HUES64 (cell line): ENCODE data around the gene BAIAP2.

ENCODE experiments used
- H3K27ac ChIP-seq: 2 replicates; pipeline ENCODE4 v1.7.0; 2013; ENCODE audit warnings: low read depth, low read length, inconsistent platforms
- H3K27me3 ChIP-seq: 2 replicates; pipeline ENCODE4 v1.6.1; 2013; ENCODE audit warnings: mild to moderate bottlenecking, low read length; ENCODE audit not compliant: insufficient read depth
- H3K36me3 ChIP-seq: 2 replicates; pipeline ENCODE4 v1.6.1; 2013; ENCODE audit warnings: mild to moderate bottlenecking, low read length; ENCODE audit not compliant: insufficient read depth
- H3K4me1 ChIP-seq: 2 replicates; pipeline ENCODE4 v1.6.1; 2013; ENCODE audit warnings: mild to moderate bottlenecking, low read length, moderate library complexity; ENCODE audit not compliant: insufficient read depth
- H3K4me3 ChIP-seq: 2 replicates; pipeline ENCODE4 v1.5.1; 2013; ENCODE audit warnings: mild to moderate bottlenecking, low read length, moderate library complexity
- H3K9ac ChIP-seq: 2 replicates; pipeline ENCODE4 v1.6.1; 2013; ENCODE audit warnings: mild to moderate bottlenecking, low read depth, low read length
- H3K9me3 ChIP-seq: 2 replicates; pipeline ENCODE4 v1.6.1; 2013; ENCODE audit warnings: low read depth, low read length; ENCODE audit not compliant: insufficient read depth
- WGBS: fragments of 150-250, 120-280 bp; methylation state at CpG from one replicate; pipeline ENCODE4 v1.1.7; 2013; ENCODE audit warnings: missing lambda C conversion rate; 5-methylcytosine and 5-hydroxymethylcytosine counted together

The BAIAP2 gene

GRCh38 chr17:81058263-81058871 lies 23.4 kb downstream of the BAIAP2 start:
- H3K4me3 ChIP-seq: no peak overlapping the region
- no peak overlapping the region for H3K27ac ChIP-seq
- WGBS: 93% methylated on average over 23 of the region's 23 CpGs
- H3K9me3 ChIP-seq: no peaks in the 10 kb centered on the region
- H3K9ac ChIP-seq: no peak overlapping the region
- peaks cover 3% of the 10 kb centered on the region; the same call in 1 of the 2 replicates for H3K36me3 ChIP-seq
- H3K4me1 ChIP-seq: no peaks in the 10 kb centered on the region
- no peaks in the 10 kb centered on the region for H3K27me3 ChIP-seq

DNA sequence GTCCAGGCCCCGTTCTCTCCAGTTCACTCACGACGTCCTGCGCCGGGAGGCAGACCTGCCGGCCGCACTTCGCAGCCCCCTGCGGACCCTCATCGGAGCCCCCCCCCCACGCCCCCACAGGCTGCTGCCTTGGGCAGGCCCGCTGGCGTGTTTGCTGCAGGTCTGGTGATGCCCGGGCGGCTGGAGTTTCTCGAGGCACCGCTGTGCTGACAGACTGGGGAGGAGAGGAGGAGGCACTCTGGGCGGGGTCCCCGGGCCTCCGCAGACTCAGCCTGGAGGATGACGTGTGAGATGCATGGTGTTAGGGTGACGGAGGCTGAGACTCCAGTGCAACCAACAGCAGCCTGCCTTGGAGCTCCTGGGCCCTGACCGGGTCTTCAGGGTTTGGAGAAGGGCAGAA lies 24.1 kb downstream of the BAIAP2 start:
- H3K4me3 ChIP-seq: no peak overlapping the region
- peaks cover 3% of the 10 kb centered on the region; the same call in 1 of the 2 replicates for H3K36me3 ChIP-seq
- H3K27ac ChIP-seq: no peak overlapping the region
- no peaks in the 10 kb centered on the region for H3K9me3 ChIP-seq
- H3K4me1 ChIP-seq: peaks cover 2% of the 10 kb centered on the region
- H3K27me3 ChIP-seq: no peaks in the 10 kb centered on the region
- H3K9ac ChIP-seq: no peak overlapping the region
- WGBS: 94% methylated on average over 23 of the region's 23 CpGs

GRCh38 chr17:81060416-81060815 lies 25.5 kb downstream of the BAIAP2 start:
- no peak overlapping the region for H3K27ac ChIP-seq
- peaks cover 15% of the 10 kb centered on the region for H3K4me1 ChIP-seq
- no peaks in the 10 kb centered on the region for H3K27me3 ChIP-seq
- 95% methylated on average over 10 of the region's 10 CpGs for WGBS
- no peaks in the 10 kb centered on the region for H3K9me3 ChIP-seq
- H3K4me3 ChIP-seq: no peak overlapping the region
- H3K9ac ChIP-seq: no peak overlapping the region
- no peaks in the 10 kb centered on the region; the same call in 1 of the 2 replicates for H3K36me3 ChIP-seq

DNA sequence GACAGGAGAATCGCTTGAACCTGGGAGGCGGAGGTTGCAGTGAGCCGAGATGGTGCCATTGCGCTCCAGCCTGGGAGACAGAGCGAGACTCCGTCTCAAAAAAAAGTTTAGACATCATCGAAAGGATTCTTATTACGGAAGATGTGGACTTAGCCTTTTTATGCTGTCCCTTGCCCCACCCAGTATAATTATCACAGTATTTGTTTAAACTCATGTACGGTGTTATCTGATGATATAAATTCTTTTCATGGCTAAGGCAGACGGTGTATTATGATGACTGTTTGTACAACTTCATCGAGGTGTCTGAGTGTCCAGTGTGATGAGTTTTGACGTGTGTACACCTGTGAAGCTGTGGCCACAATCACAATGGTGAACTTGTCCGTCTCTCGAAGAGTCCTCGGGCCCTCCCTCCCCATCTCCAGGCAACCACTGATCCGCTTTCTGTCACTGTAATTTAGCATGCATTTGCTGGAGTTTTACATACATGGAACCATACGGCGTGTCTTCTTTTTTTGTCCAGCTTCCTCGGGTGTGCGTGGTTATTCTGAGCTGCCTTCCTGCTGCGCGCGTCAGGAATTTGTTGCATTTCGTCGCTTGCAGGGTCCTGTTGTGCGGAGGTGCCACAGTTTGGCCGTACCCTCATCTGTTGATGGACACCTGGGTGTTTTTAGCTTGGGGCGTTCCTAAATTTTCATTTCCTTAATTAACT lies 26.2 kb downstream of the BAIAP2 start:
- no peaks in the 10 kb centered on the region for H3K27me3 ChIP-seq
- no peaks in the 10 kb centered on the region; the same call in 1 of the 2 replicates for H3K36me3 ChIP-seq
- peaks cover 15% of the 10 kb centered on the region for H3K4me1 ChIP-seq
- WGBS: 96% methylated on average over 28 of the region's 28 CpGs
- H3K27ac ChIP-seq: no peak overlapping the region
- no peaks in the 10 kb centered on the region for H3K9me3 ChIP-seq
- H3K9ac ChIP-seq: no peak overlapping the region; the same call in 1 of the 2 replicates
- H3K4me3 ChIP-seq: no peak overlapping the region

DNA sequence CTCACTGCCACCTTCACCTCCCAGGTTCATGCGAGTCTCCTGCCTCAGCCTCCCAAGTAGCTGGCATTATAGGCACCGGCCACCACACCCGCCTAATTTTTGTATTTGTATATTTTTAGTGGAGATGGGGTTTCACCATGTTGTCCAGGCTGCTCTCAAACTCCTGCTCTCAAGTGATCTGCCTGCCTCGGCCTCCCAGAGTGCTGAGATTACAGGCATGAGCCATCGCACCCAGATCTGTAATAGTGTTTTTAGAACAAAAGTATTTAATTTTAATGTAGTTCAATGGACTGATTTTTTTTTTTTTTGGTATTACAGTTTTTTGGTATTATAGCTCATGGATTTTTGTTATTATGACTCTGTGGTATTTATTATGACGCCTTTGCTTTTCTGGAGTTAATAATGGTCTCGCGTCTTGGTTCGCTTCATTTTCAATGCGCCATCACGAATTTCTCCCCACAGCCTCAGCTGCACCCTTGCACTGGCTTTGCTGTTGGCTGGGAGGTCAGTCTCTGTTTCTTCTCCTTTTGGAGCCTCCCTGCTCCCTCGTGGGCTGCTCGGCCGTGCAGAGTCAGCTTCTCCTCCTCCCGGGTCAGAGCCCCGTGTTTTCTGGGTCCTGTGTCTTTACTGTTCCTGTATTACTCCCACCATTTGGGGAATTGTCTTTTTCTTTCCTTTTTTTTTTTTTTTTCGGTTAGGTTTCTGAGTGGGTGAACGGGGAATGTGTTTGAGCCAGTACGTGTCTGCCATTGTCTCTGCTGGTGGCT lies 27.2 kb downstream of the BAIAP2 start:
- Histone ChIP-seq H3K27me3 (no peaks in the 10 kb centered on the region), H3K9me3 (no peaks in the 10 kb centered on the region), H3K9ac (no peak overlapping the region), H3K36me3 (no peaks in the 10 kb centered on the region; the same call in 1 of the 2 replicates), H3K27ac (no peak overlapping the region), H3K4me3 (no peak overlapping the region), H3K4me1 (peaks cover 15% of the 10 kb centered on the region)
- WGBS: 90% methylated on average over 19 of the region's 19 CpGs

GRCh38 chr17:81063106-81064093 lies 28.4 kb downstream of the BAIAP2 start:
- no peaks in the 10 kb centered on the region for H3K9me3 ChIP-seq
- peak overlapping the region; percentile 49 for H3K9ac ChIP-seq
- H3K4me3 ChIP-seq: no peak overlapping the region
- H3K27me3 ChIP-seq: no peaks in the 10 kb centered on the region
- no peak overlapping the region for H3K27ac ChIP-seq
- peaks cover 15% of the 10 kb centered on the region for H3K4me1 ChIP-seq
- H3K36me3 ChIP-seq: no peaks in the 10 kb centered on the region; the same call in 1 of the 2 replicates
- WGBS: 91% methylated on average over 22 of the region's 22 CpGs

- peak overlapping the region; percentile 68 for H3K27ac ChIP-seq
- H3K27me3 ChIP-seq: no peaks in the 10 kb centered on the region
- peak overlapping the region; percentile 49 for H3K9ac ChIP-seq
- WGBS: 73% methylated on average over 19 of the region's 19 CpGs
- H3K4me3 ChIP-seq: no peak overlapping the region
- peaks cover 15% of the 10 kb centered on the region for H3K4me1 ChIP-seq
- H3K36me3 ChIP-seq: no peaks in the 10 kb centered on the region; the same call in 1 of the 2 replicates
- no peaks in the 10 kb centered on the region for H3K9me3 ChIP-seq
Observed at GRCh38 chr17:81064678-81065475, 29.9 kb downstream of the BAIAP2 start.

GRCh38 chr17:81065500-81065899 lies 30.5 kb downstream of the BAIAP2 start:
- Histone ChIP-seq H3K4me3 (no peak overlapping the region), H3K9me3 (no peaks in the 10 kb centered on the region), H3K36me3 (no peaks in the 10 kb centered on the region; the same call in 1 of the 2 replicates), H3K27ac (no peak overlapping the region), H3K9ac (no peak overlapping the region), H3K4me1 (peaks cover 15% of the 10 kb centered on the region), H3K27me3 (no peaks in the 10 kb centered on the region)
- 89% methylated on average over 10 of the region's 10 CpGs for WGBS

- 94% methylated on average over 9 of the region's 9 CpGs for WGBS
- H3K4me1 ChIP-seq: peaks cover 15% of the 10 kb centered on the region
Observed at GRCh38 chr17:81066072-81066471, 31.1 kb downstream of the BAIAP2 start.

More at GRCh38 chr17:81066072-81066471, 31.1 kb downstream of the BAIAP2 start:
- Histone ChIP-seq H3K27ac (no peak overlapping the region), H3K9me3 (no peaks in the 10 kb centered on the region), H3K4me3 (no peak overlapping the region), H3K36me3 (no peaks in the 10 kb centered on the region; the same call in 1 of the 2 replicates), H3K9ac (no peak overlapping the region), H3K27me3 (no peaks in the 10 kb centered on the region)
